ENCODE measurements around the gene WNT3A. TPM values are rescaled to one million over a fixed set of nuclear protein-coding genes. Genes with fewer than 3 reads are reported as not detected.

The WNT3A gene
- total and polyA plus RNA-seq, 2 of the 4 experiments (the other 2 are of a cell fraction) = not detected

DNA sequence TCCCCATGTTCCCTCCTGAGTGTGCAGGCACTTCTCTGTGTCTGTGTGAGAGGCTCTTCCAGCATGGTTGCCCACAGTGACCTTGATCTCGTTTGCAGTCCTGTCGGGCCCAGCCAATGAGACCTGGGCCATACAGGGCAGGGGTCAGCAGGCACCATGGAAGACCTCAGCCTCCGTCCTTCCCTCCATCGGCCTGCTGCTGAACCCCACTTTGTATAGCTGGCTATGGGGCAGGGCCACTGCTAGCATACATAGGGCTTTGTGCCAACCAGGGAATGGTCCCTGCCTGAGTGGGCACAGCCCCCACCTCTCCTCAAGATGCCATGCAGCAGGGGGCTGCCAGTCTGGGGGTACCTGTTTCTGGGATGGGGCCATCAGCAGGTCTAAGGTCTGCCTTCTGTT is 92.5 kb downstream of the WNT3A start:
- DNase-seq (no peak), ATAC-seq (ENCODE audit: low read depth) (no peak)
- in situ Hi-C loops (cut with MboI; ENCODE audit: low sequenced_read_pairs) (no loop called here), dilution Hi-C loops (cut with HindIII; ENCODE audit: low sequenced_read_pairs, unreplicated experiment) (no loop called here), intact Hi-C loops (cut with micrococcal nuclease) (no loop called here)
- Histone ChIP-seq H3K4ac (ENCODE audit: low read depth, low read length) (no peak overlapping the region), H3K23ac (ENCODE audit: low read depth, low read length) (no peak overlapping the region), H2BK20ac (ENCODE audit: low read depth, low read length) (no peak overlapping the region), H3K9me3 (ENCODE audit: control insufficient read depth, insufficient read depth, low read length) (peaks cover 5% of the 10 kb centered on the region; the same call in 1 of the 2 replicates), H3K9me1 (ENCODE audit: insufficient read depth, low read length) (peaks cover 23% of the 10 kb centered on the region), H2BK5ac (ENCODE audit: low read depth, low read length, poor library complexity, severe bottlenecking) (no peak overlapping the region), H4K5ac (ENCODE audit: low read depth, low read length) (no peak overlapping the region), H2AFZ (replicated peaks; ENCODE audit: low read length, poor library complexity) (no peak overlapping the region), H2AK5ac (ENCODE audit: low read depth, low read length) (no peak overlapping the region), H2AK9ac (replicated peaks; ENCODE audit: low read depth, low read length, poor library complexity) (no peak overlapping the region), H4K20me1 (ENCODE audit: insufficient read depth, low read length) (peaks cover 75% of the 10 kb centered on the region), H3K18ac (ENCODE audit: low read depth, low read length) (no peak overlapping the region), H3K27ac (ENCODE audit: insufficient read depth, low read length) (no peak overlapping the region), H4K8ac (ENCODE audit: low read depth in 2 of 2, low read length in 2 of 2) (no peak overlapping the region), H3K56ac (ENCODE audit: extremely low read depth, insufficient read depth, low read length) (no peak overlapping the region), H3K4me1 (ENCODE audit: control insufficient read depth, insufficient read depth, low read length) (peaks cover 7% of the 10 kb centered on the region; the same call in 1 of the 2 replicates), H3K36me3 (ENCODE audit: control insufficient read depth, insufficient read depth, low read length) (peaks cover 46% of the 10 kb centered on the region), H3K4me3 (ENCODE audit: insufficient read depth, low read depth, low read length) (no peak overlapping the region), H2BK15ac (ENCODE audit: low read depth, low read length) (no peak overlapping the region), H2BK120ac (ENCODE audit: low read depth, low read length) (no peak overlapping the region), H3K27me3 (ENCODE audit: control insufficient read depth, insufficient read depth, low read length) (no peaks in the 10 kb centered on the region), H3K4me2 (ENCODE audit: low read depth, low read length) (no peak overlapping the region), H4K91ac (ENCODE audit: insufficient read depth, low read depth, low read length) (no peak overlapping the region), H3K14ac (replicated peaks; ENCODE audit: low read depth, low read length) (no peak overlapping the region), H3K9ac (ENCODE audit: low read depth, low read length) (no peak overlapping the region), H3K79me1 (ENCODE audit: low read depth in 1 of 2, low read length in 2 of 2) (peaks cover 7 to 68% of the 10 kb centered on the region in 2 experiments; a peak in 3 of 4 replicates)
- ChIA-PET CTCF (no interaction called here), POLR2A (ENCODE audit: unreplicated experiment) (no interaction called here)
- 93% methylated on average over 2 of the region's 4 CpGs; no CpG with 5 or more reads in 1 of the 2 experiments for WGBS, 2 experiments (ENCODE audit: extremely low coverage in 2 of 2, insufficient read length in 1 of 2)
- no peak for TF ChIP-seq BHLHE40 (IDR thresholded peaks at IDR 0.05; ENCODE audit: low read depth, low read length)
- no peak for TF ChIP-seq FOS (IDR thresholded peaks at IDR 0.05; ENCODE audit: low read depth, low read length)
- no peak for TF ChIP-seq POLR2A (IDR thresholded peaks at IDR 0.05; ENCODE audit: low read depth, low read length)
- TF ChIP-seq RCOR1 (IDR thresholded peaks at IDR 0.05; ENCODE audit: insufficient replicate concordance, low read length) = no peak
- TF ChIP-seq, protein P1, sequence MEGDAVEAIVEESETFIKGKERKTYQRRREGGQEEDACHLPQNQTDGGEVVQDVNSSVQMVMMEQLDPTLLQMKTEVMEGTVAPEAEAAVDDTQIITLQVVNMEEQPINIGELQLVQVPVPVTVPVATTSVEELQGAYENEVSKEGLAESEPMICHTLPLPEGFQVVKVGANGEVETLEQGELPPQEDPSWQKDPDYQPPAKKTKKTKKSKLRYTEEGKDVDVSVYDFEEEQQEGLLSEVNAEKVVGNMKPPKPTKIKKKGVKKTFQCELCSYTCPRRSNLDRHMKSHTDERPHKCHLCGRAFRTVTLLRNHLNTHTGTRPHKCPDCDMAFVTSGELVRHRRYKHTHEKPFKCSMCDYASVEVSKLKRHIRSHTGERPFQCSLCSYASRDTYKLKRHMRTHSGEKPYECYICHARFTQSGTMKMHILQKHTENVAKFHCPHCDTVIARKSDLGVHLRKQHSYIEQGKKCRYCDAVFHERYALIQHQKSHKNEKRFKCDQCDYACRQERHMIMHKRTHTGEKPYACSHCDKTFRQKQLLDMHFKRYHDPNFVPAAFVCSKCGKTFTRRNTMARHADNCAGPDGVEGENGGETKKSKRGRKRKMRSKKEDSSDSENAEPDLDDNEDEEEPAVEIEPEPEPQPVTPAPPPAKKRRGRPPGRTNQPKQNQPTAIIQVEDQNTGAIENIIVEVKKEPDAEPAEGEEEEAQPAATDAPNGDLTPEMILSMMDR (conservative IDR thresholded peaks at IDR 0.05; ENCODE audit: low read depth, low read length) = no peak
- no peak for TF ChIP-seq RFX5 (IDR thresholded peaks at IDR 0.05; ENCODE audit: low read depth, low read length)
- TF ChIP-seq RAD21 (IDR thresholded peaks at IDR 0.05; ENCODE audit: low read length) = no peak
- no peak for TF ChIP-seq NFE2L2 (IDR thresholded peaks at IDR 0.05; ENCODE audit: low read depth, low read length)
- no peak for TF ChIP-seq MXI1 (IDR thresholded peaks at IDR 0.05; ENCODE audit: borderline replicate concordance, low read depth, low read length)
- TF ChIP-seq CEBPB (IDR thresholded peaks at IDR 0.05; ENCODE audit: low read depth, low read length) = no peak
- TF ChIP-seq CHD1 (IDR thresholded peaks at IDR 0.05; ENCODE audit: low read depth, low read length) = no peak
- TF ChIP-seq, protein P2, sequence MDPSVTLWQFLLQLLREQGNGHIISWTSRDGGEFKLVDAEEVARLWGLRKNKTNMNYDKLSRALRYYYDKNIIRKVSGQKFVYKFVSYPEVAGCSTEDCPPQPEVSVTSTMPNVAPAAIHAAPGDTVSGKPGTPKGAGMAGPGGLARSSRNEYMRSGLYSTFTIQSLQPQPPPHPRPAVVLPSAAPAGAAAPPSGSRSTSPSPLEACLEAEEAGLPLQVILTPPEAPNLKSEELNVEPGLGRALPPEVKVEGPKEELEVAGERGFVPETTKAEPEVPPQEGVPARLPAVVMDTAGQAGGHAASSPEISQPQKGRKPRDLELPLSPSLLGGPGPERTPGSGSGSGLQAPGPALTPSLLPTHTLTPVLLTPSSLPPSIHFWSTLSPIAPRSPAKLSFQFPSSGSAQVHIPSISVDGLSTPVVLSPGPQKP (IDR thresholded peaks at IDR 0.05; ENCODE audit: borderline replicate concordance, low read depth, low read length) = no peak
- no peak for TF ChIP-seq MAZ (IDR thresholded peaks at IDR 0.05; ENCODE audit: borderline replicate concordance, low read depth, low read length)
- no peak for TF ChIP-seq SMC3 (IDR thresholded peaks at IDR 0.05; ENCODE audit: low read depth, low read length)
- BruUV-seq (replicated peaks) = no TSS peak
